G401 (cell line): ENCODE data around the gene DIAPH1. TPM values are rescaled to one million over a fixed set of nuclear protein-coding genes. Genes with fewer than 3 reads are reported as not detected.

Experiments used
- DNase-seq: peaks from one replicate; pipeline ENCODE4 v3.0.0-alpha.2; 2015; ENCODE audit warnings: low spot score
- in situ Hi-C: cut with HindIII; loops from 2 replicates; pipeline ENCODE4 v1.10.0; 2016; ENCODE audit warnings: low sequenced_read_pairs, mixed read lengths
- total RNA-seq: library from RNA; depleted of rRNA; stranded (reverse); fragments of >200 nt; shearing (Covaris generic); gene quantifications from 2 replicates; pipeline ENCODE4 v1.2.3, GENCODE V29; 2014

DIAPH1 gene
- total RNA-seq, 1 experiment from 2014 or later: 23.5 TPM

- DNase-seq: no peak
- in situ Hi-C loops: no loop called here
These were observed 23.0 kb upstream of the DIAPH1 start for GRCh38 chr5:141641634-141642267.

DNA sequence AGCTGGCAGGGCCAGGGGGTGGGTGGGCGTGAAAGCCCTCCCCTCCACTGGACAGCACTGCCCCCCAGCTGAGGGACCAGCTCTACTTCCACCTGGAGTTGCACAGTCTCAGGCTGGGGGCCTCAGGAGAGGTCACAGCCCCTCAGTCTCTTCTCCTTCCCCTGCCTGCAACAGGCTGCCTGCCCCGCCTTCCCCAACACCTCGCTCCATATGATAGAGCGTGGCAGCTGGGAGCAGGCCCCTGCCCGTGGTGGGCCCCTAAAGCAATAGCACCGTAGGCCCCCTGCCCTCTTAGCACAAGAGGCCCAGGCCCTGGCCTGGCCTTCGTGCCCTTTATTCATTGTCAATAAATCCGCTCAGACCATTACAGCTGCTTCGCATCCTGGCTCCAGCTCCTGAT lies 21.9 kb upstream of the DIAPH1 start:
- DNase-seq: no peak
- in situ Hi-C loops: no loop called here

DNA sequence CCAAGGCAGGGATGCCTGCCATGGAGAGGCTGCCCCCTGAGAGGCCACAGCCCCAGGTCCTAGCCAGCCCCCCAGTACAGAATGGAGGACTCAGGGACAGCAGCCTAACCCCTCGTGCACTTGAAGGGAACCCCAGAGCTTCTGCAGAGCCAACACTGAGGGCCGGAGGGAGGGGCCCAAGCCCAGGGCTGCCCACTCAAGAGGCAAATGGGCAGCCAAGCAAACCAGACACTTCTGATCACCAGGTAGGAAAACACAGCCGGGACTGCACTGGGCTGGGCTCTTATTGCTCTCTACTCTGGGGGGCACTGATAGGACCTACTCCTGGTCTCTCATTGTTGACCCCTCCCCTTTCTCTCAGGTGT lies 21.2 kb upstream of the DIAPH1 start:
- in situ Hi-C loops: no loop called here

GRCh38 chr5:141639357-141640050 lies 20.7 kb upstream of the DIAPH1 start:
- in situ Hi-C loops: no loop called here
- DNase-seq: no peak

More for the DNA sequence above, 21.2 kb upstream of the DIAPH1 start:
- DNase-seq: no peak

- in situ Hi-C loops: no loop called here
- DNase-seq: no peak
These were observed 20.0 kb upstream of the DIAPH1 start for GRCh38 chr5:141638771-141639170.

- in situ Hi-C loops: no loop called here
- peak; percentile 19 for DNase-seq
These were observed 19.1 kb upstream of the DIAPH1 start for GRCh38 chr5:141637767-141638419.

DNA sequence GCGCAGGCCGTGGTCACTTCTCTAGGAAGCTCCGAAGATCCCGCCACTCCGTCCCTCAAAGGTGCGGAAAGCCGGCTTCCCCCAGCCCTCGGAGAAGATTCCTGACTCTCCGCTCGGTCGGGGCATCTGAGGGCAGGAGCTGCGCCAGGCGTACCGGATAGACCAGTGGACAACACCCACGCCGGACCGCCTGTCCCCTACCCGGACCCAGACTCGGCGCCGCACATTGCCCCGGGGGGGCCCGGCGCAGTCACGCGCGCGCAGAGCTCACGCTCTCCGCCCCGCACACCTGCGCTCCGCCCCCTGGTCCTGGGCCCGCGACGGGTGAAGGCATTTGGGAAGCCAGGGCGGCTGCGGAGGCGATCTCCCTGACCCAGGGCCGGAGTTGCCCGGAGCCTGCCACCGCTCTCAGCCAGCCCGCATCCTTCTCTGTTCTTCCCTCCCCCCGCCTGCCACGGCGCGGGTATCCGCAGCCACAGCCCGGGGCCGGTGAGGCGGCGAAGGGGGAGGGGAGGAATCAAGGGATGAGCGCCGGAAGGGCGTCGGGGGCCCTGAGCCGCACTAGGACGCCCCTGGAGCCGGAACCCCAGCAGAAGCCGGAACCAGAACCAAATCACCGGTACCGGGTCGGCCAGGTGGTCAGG lies 18.4 kb upstream of the DIAPH1 start:
- peak; percentile 65 for DNase-seq
- in situ Hi-C loops: no loop called here

- in situ Hi-C loops: no loop called here
- peak; percentile 93 for DNase-seq
These were observed 17.8 kb upstream of the DIAPH1 start, which contains the start of the genes HDAC3 and RELL2 for GRCh38 chr5:141636413-141637122. Gene HDAC3 (minus strand): TSS chr5:141636849. CDS start chr5:141636790, 59 bp downstream. Gene RELL2 (plus strand): TSS chr5:141636997. CDS start chr5:141638226, 1,229 bp downstream.

GRCh38 chr5:141636106-141636412 lies 17.3 kb upstream of the DIAPH1 start:
- in situ Hi-C loops: no loop called here
- no peak for DNase-seq

GRCh38 chr5:141635646-141636045 lies 16.8 kb upstream of the DIAPH1 start:
- in situ Hi-C loops: no loop called here
- no peak for DNase-seq

DNA sequence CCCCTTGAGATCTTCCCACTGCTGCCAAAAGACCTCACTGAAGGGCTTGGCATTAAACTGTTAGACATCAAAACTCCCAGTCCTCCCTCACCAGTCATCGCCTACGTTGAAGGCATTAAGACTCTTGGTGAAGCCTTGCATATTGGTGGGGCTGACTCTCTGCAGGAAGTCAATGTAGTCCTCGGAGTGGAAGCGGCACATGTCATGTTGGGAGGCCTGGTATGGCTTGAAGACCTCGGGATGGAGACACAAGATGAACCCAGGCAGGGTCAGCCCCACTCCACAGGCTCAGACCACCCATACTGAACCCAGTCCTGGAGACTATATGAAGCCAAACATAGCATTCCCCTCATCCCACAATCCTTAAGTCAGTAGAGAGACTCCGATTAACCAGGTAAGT lies 15.9 kb upstream of the DIAPH1 start:
- in situ Hi-C loops: no loop called here
- DNase-seq: no peak

GRCh38 chr5:141633871-141634561 lies 15.2 kb upstream of the DIAPH1 start:
- no peak for DNase-seq
- in situ Hi-C loops: no loop called here

DNA sequence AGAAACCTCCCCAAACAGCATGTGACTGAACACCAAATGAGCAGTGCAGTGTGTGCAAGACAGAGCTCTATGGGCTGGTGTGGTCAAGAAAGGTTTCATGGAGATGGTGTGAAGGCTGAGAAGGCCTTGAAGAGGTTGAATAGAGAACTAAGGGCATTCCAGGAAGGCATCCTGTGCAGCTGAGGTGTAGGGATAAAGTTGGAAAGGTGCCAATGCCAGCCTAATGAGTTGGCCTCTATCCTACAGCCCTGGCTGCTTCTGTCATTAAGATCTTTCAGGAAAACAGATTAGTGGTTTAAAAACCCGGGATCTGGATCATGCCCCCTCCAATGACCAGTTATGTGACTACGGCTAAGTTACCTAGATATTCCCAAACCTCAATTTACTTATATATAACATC lies 13.8 kb upstream of the DIAPH1 start:
- in situ Hi-C loops: no loop called here
- peak; percentile 59 for DNase-seq

GRCh38 chr5:141630570-141631140 lies 11.9 kb upstream of the DIAPH1 start:
- in situ Hi-C loops: no loop called here
- DNase-seq: no peak

DNA sequence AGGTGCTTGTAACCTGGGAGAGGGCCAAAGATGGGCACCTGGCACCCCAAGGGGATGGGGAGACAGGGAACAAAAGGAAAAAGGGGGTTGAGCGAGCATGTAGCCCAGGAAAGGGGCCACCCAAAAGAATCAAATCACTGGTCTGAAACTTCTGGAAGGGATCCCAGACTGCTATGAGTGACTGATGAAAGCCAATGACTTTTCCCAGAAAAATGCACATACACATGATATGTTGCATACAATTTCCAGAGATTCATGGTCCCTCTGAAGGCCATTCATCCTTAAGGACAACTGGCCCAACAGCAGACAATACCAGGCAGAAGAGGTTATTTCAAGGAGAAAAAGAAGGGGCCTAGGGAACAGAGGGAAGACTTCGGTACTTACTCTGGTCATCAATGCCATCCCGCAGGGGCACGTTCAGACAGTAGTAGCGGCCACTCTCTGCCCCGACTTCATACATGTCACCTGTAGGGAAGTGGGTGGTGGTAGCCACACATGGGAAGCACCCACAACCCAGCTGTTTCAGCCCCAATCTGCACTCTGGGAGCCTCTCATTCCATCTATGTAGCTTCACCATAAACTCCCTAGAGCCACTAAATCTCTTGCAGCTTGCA lies 9.5 kb upstream of the DIAPH1 start:
- in situ Hi-C loops: no loop called here
- DNase-seq: no peak

- in situ Hi-C loops: no loop called here
- no peak for DNase-seq
These were observed 4.8 kb upstream of the DIAPH1 start for GRCh38 chr5:141623611-141624010.

GRCh38 chr5:141623186-141623585 lies 4.4 kb upstream of the DIAPH1 start:
- in situ Hi-C loops: no loop called here

More at GRCh38 chr5:141623186-141623585, 4.4 kb upstream of the DIAPH1 start:
- DNase-seq: no peak
